Neutrophil (primary cell): ENCODE measurements around the gene COX8A.

Experiments
- H3K27ac ChIP-seq: fragments of 200-600 bp; sonication (generic); 2 replicates; pipeline ENCODE4 v1.5.1; 2016; ENCODE audit warnings: mild to moderate bottlenecking, moderate library complexity
- H3K27me3 ChIP-seq: fragments of 200-600 bp; sonication (generic); 2 replicates; pipeline ENCODE4 v1.6.0; 2016; ENCODE audit warnings: mild to moderate bottlenecking
- H3K36me3 ChIP-seq: fragments of 200-600 bp; sonication (generic); 2 replicates; pipeline ENCODE4 v1.5.1; 2017
- H3K4me1 ChIP-seq, 2 experiments: fragments of 200-600 bp in 1 of 2; sonication (generic) in 1 of 2; 1 replicate in 1 of 2; 2 replicates in 1 of 2; pipeline versions ENCODE4 v1.5.1 to v1.6.1; 2013 to 2016; ENCODE audit warnings: low read depth in 1 of 2, low read length in 1 of 2, mild to moderate bottlenecking in 1 of 2, moderate library complexity in 1 of 2; ENCODE audit not compliant: control insufficient read depth in 1 of 2, insufficient read depth in 1 of 2
- H3K4me3 ChIP-seq, 2 experiments: fragments of 200-600 bp in 1 of 2; sonication (generic) in 1 of 2; 1 replicate in 1 of 2; 2 replicates in 1 of 2; pipeline ENCODE4 v1.5.1; 2013 to 2016; ENCODE audit warnings: low read depth in 1 of 2, low read length in 1 of 2, mild to moderate bottlenecking in 1 of 2, moderate library complexity in 1 of 2
- H3K9me3 ChIP-seq: fragments of 200-600 bp; sonication (generic); 2 replicates; pipeline ENCODE4 v1.5.1; 2016
- CTCF ChIP-seq: fragments of 200-600 bp; sonication (generic); IDR thresholded peaks from 2 replicates; pipeline ENCODE4 v1.5.1; 2016; ENCODE audit warnings: antibody characterized with exemption

Gene COX8A

GRCh38 chr11:64010783-64011182 lies 36.4 kb downstream of the COX8A start:
- peaks cover 49% of the 10 kb centered on the region for H3K27me3 ChIP-seq

GRCh38 chr11:64011371-64011770 lies 37.0 kb downstream of the COX8A start:
- no peaks in the 10 kb centered on the region for H3K36me3 ChIP-seq
- no peaks in the 10 kb centered on the region for H3K9me3 ChIP-seq
- H3K27me3 ChIP-seq: peaks cover 43% of the 10 kb centered on the region
- peaks cover 14% of the 10 kb centered on the region in 2 experiments for H3K4me1 ChIP-seq
- H3K27ac ChIP-seq: no peak overlapping the region
- TF ChIP-seq CTCF: no peak
- H3K4me3 ChIP-seq: no peak overlapping the region

More at GRCh38 chr11:64010783-64011182, 36.4 kb downstream of the COX8A start:
- H3K4me1 ChIP-seq: peaks cover 14% of the 10 kb centered on the region in 2 experiments
- no peaks in the 10 kb centered on the region for H3K36me3 ChIP-seq
- no peak overlapping the region for H3K4me3 ChIP-seq
- no peak overlapping the region for H3K27ac ChIP-seq
- no peaks in the 10 kb centered on the region for H3K9me3 ChIP-seq
- TF ChIP-seq CTCF: no peak

- no peak for TF ChIP-seq CTCF
- no peaks in the 10 kb centered on the region for H3K36me3 ChIP-seq
- no peaks in the 10 kb centered on the region for H3K4me1 ChIP-seq
- H3K27me3 ChIP-seq: peaks cover 24% of the 10 kb centered on the region
- no peak overlapping the region for H3K4me3 ChIP-seq
- H3K9me3 ChIP-seq: no peaks in the 10 kb centered on the region
- H3K27ac ChIP-seq: no peak overlapping the region
These were observed 38.9 kb downstream of the COX8A start for GRCh38 chr11:64013141-64013896.

- H3K27ac ChIP-seq: no peak overlapping the region
- peaks cover 13% of the 10 kb centered on the region for H3K27me3 ChIP-seq
- H3K36me3 ChIP-seq: no peaks in the 10 kb centered on the region
- H3K4me3 ChIP-seq: no peak overlapping the region
- no peaks in the 10 kb centered on the region for H3K4me1 ChIP-seq
- no peaks in the 10 kb centered on the region for H3K9me3 ChIP-seq
- no peak for TF ChIP-seq CTCF
These were observed 39.9 kb downstream of the COX8A start for GRCh38 chr11:64014356-64014755.

GRCh38 chr11:64015510-64015909 lies 41.1 kb downstream of the COX8A start:
- H3K36me3 ChIP-seq: no peaks in the 10 kb centered on the region
- no peaks in the 10 kb centered on the region for H3K4me1 ChIP-seq
- no peak overlapping the region for H3K4me3 ChIP-seq
- TF ChIP-seq CTCF: no peak
- H3K9me3 ChIP-seq: no peaks in the 10 kb centered on the region
- peaks cover 8% of the 10 kb centered on the region for H3K27me3 ChIP-seq
- no peak overlapping the region for H3K27ac ChIP-seq
